Skeletal muscle satellite cell (primary cell): ENCODE results near the gene PTCHD1.

ENCODE experiments used
- H3K27me3 ChIP-seq: 2 replicates; pipeline ENCODE4 v1.7.0; 2013; ENCODE audit warnings: low read length; ENCODE audit not compliant: control insufficient read depth, insufficient read depth
- H3K36me3 ChIP-seq: 2 replicates; pipeline ENCODE4 v1.7.0; 2013; ENCODE audit warnings: mild to moderate bottlenecking, control low read depth, low read length; ENCODE audit not compliant: insufficient read depth
- H3K4me1 ChIP-seq: 2 replicates; pipeline ENCODE4 v1.7.0; 2013; ENCODE audit warnings: low read length; ENCODE audit not compliant: control insufficient read depth, insufficient read depth
- H3K4me2 ChIP-seq: 2 replicates; pipeline ENCODE4 v1.7.0; 2013; ENCODE audit warnings: mild to moderate bottlenecking, low read length
- H3K4me3 ChIP-seq: 2 replicates; pipeline ENCODE4 v1.7.0; 2013; ENCODE audit warnings: low read length
- H3K9ac ChIP-seq: 2 replicates; pipeline ENCODE4 v1.7.0; 2013; ENCODE audit warnings: mild to moderate bottlenecking, low read depth, low read length, moderate library complexity
- H3K9me3 ChIP-seq: replicated peaks from 2 replicates; pipeline ENCODE4 v1.7.0; 2013; ENCODE audit warnings: mild to moderate bottlenecking, control low read depth, low read length

Gene PTCHD1

DNA sequence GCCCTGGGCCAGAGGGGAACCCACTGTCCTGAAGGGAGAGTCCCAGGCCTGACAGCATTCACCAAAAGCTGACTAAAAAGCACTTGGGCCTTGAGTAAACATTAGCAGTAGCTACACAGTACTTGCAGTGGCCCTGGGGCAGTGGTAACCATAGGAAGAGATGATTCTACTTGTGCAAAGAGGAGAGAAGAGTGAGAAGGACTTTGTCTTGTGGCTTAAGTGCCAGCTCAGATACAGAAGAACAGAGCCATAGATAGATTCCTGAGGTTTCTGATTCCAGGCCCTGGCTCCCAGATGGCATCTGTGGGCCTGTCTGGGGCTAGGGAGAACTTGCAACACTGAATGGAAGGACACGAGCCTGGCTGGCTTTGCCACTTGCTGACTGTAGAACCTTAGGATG, 100.5 kb downstream of the PTCHD1 start:
- Histone ChIP-seq H3K36me3 (no peaks in the 10 kb centered on the region), H3K4me3 (no peak overlapping the region)

DNA sequence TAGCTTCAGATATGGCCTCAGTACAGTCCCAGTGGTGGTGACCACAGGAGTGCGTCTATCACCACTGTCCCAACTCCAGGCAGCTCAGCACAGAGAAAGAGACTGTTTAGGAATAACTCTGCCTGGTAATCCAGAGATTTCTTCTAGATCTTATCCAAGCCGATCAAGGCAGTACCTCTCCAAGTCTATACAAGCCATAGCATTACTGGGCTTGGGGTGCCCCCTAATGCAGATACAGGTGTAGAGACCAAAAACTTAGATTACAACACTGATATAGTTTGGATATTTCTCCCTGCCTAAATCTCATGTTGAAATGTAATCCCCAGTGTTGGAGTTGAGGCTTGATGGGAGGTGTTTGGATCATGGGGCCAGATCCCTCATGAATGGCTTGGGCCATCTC, 100.9 kb downstream of the PTCHD1 start:
- Histone ChIP-seq H3K36me3 (no peaks in the 10 kb centered on the region), H3K4me1 (no peaks in the 10 kb centered on the region), H3K9ac (no peak overlapping the region), H3K4me3 (no peak overlapping the region), H3K27me3 (no peaks in the 10 kb centered on the region), H3K9me3 (no peaks in the 10 kb centered on the region), H3K4me2 (no peak overlapping the region)

More for the DNA sequence above, 100.5 kb downstream of the PTCHD1 start:
- Histone ChIP-seq H3K27me3 (no peaks in the 10 kb centered on the region), H3K9ac (no peak overlapping the region), H3K4me2 (no peak overlapping the region), H3K9me3 (no peaks in the 10 kb centered on the region), H3K4me1 (no peaks in the 10 kb centered on the region)

DNA sequence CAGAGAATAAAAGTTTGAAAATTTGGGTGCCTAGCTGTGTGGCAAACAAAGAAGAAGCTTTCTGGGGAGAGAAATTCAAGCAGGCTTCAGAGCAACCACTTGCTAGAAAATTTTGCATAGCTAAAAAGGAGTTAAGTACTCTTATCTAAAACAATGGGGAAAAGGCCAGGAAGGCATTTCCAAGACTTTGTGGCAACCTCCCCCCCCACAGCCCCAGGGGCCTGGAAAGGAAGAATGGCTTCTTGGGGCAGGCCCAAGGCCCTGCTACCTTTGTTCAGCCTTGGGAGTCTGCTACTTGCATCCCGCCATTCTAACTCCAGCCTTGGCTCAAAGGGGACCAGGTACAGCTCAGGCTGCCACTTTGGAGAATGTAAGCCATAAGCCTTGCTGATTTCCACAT, 102.2 kb downstream of the PTCHD1 start:
- H3K9me3 ChIP-seq = no peaks in the 10 kb centered on the region
- no peaks in the 10 kb centered on the region for H3K36me3 ChIP-seq
- no peak overlapping the region for H3K9ac ChIP-seq
- H3K4me3 ChIP-seq = no peak overlapping the region
- H3K4me2 ChIP-seq = no peak overlapping the region
- no peaks in the 10 kb centered on the region for H3K4me1 ChIP-seq
- H3K27me3 ChIP-seq = no peaks in the 10 kb centered on the region

DNA sequence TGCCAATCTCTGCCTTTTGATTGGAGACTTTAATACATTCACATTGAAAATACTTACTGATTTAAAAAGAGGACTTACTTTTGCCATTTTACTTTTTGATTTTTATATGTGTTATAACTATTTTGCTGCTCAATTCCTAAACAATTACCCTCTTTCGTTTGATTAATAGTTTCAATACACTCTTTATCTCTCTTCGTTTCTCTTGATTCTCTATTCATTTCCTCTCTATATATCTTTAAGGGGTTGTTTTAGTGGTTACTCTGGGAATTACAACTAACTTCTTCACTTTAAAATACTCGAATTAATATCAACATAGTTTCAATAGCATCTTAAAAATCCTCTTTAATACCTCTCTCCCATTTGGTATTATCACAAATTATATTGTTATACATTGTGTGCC, 116.6 kb downstream of the PTCHD1 start:
- Histone ChIP-seq H3K9ac (no peak overlapping the region), H3K4me2 (no peak overlapping the region), H3K9me3 (no peaks in the 10 kb centered on the region), H3K4me1 (no peaks in the 10 kb centered on the region), H3K27me3 (no peaks in the 10 kb centered on the region), H3K36me3 (no peaks in the 10 kb centered on the region), H3K4me3 (no peak overlapping the region)
